ENCODE results near the gene AGAP3. TPM values are rescaled to one million over a fixed set of nuclear protein-coding genes. Genes with fewer than 3 reads are reported as not detected.
A peak's percentile ranks its signal among the peaks of the same experiment; 100 is the strongest.

Gene AGAP3
- total RNA-seq, 3 donors from 2014 or later (not counting 1 experiment from before 2014, with no cell fraction given): 27.7 to 46.9 (median 42.8) TPM

DNA sequence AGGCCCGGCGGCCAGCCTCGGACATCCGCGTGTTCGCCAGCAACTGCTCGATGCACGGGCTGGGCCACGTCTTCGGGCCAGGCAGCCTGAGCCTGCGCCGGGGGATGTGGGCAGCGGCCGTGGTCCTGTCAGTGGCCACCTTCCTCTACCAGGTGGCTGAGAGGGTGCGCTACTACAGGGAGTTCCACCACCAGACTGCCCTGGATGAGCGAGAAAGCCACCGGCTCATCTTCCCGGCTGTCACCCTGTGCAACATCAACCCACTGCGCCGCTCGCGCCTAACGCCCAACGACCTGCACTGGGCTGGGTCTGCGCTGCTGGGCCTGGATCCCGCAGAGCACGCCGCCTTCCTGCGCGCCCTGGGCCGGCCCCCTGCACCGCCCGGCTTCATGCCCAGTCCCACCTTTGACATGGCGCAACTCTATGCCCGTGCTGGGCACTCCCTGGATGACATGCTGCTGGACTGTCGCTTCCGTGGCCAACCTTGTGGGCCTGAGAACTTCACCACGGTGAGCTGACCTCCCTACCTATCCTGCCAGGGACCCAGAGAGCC is 37.3 kb upstream of the AGAP3 start:
- peaks cover 0 to 10% of the 10 kb centered on the region in 2 donors for H3K4me1 Mint-ChIP-seq
- no peaks in the 10 kb centered on the region for H3K9me3 ChIP-seq (ENCODE audit: control insufficient read depth, insufficient read depth, low read length)
- no peaks in the 10 kb centered on the region for H3K9me3 Mint-ChIP-seq
- peaks cover 4% of the 10 kb centered on the region for H3K4me1 ChIP-seq (ENCODE audit: control insufficient read depth, insufficient read depth, low read length)
- H3K27ac ChIP-seq (ENCODE audit: low read length): no peak overlapping the region
- no peak for DNase-seq
- H3K36me3 ChIP-seq (ENCODE audit: control insufficient read depth, insufficient read depth, low read length): peaks cover 6% of the 10 kb centered on the region
- no peaks in the 10 kb centered on the region for H3K27me3 ChIP-seq (ENCODE audit: control insufficient read depth, insufficient read depth, low read length)
- no peak for ATAC-seq
- TF ChIP-seq CTCF (IDR thresholded peaks at IDR 0.05): no peak
- H3K4me3 Mint-ChIP-seq: no peak overlapping the region
- no peak overlapping the region for H3K4me3 ChIP-seq (ENCODE audit: low read length)
- intact Hi-C loops (cut with micrococcal nuclease): no loop called here
- H3K27me3 Mint-ChIP-seq (ENCODE audit: low read depth in 2 of 2): peaks cover 0 to 9% of the 10 kb centered on the region in 2 donors
- no peak overlapping the region for H3K27ac Mint-ChIP-seq
- no peaks in the 10 kb centered on the region for H3K36me3 Mint-ChIP-seq
- 94% methylated on average over 38 of the region's 38 CpGs for WGBS (ENCODE audit: insufficient coverage)

GRCh38 chr7:151051108-151051507 is 35.2 kb upstream of the AGAP3 start:
- Histone ChIP-seq H3K4me3 (ENCODE audit: low read length) (no peak overlapping the region), H3K36me3 (ENCODE audit: control insufficient read depth, insufficient read depth, low read length) (no peaks in the 10 kb centered on the region), H3K27me3 (ENCODE audit: control insufficient read depth, insufficient read depth, low read length) (no peaks in the 10 kb centered on the region), H3K9me3 (ENCODE audit: control insufficient read depth, insufficient read depth, low read length) (no peaks in the 10 kb centered on the region), H3K27ac (ENCODE audit: low read length) (no peak overlapping the region), H3K4me1 (ENCODE audit: control insufficient read depth, insufficient read depth, low read length) (peaks cover 4% of the 10 kb centered on the region)
- H3K9me3 Mint-ChIP-seq: no peaks in the 10 kb centered on the region
- H3K4me1 Mint-ChIP-seq: peaks cover 0 to 10% of the 10 kb centered on the region in 2 donors
- H3K4me3 Mint-ChIP-seq: no peak overlapping the region
- no peak overlapping the region for H3K27ac Mint-ChIP-seq
- intact Hi-C loops (cut with micrococcal nuclease): no loop called here
- DNase-seq: peak; percentile 32 to 84
- no peaks in the 10 kb centered on the region for H3K36me3 Mint-ChIP-seq
- TF ChIP-seq CTCF (IDR thresholded peaks at IDR 0.05): no peak
- ATAC-seq: peak; percentile 57 to 89 (median 83)
- H3K27me3 Mint-ChIP-seq (ENCODE audit: low read depth in 2 of 2): peaks cover 0 to 9% of the 10 kb centered on the region in 2 donors
- 2% methylated on average over 50 of the region's 50 CpGs for WGBS (ENCODE audit: insufficient coverage)

DNA sequence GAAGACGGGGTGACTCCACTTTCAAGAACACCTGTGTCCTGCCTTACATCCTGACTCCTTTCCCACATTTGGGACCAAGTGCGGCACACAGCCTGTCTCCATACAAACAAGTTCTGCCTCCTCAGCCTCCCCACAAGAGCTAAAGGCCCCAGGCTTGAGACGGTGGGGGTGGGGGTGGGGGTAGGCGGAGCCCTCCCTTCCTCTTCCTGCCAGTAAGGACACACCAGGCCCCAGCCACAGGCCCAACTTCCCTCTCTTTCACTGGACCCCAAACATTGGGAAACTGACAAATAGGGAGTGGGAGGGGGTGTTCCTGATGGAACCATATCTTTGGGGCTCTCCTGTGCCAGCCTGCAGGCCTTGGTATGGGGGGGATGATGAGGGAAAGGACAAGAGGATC is 33.2 kb upstream of the AGAP3 start:
- Mint-ChIP-seq H3K36me3 (no peaks in the 10 kb centered on the region), H3K4me1 (peaks cover 9 to 25% of the 10 kb centered on the region in 2 donors), H3K27me3 (ENCODE audit: low read depth in 2 of 2) (peaks cover 0 to 9% of the 10 kb centered on the region in 2 donors), H3K27ac (no peak overlapping the region), H3K9me3 (no peaks in the 10 kb centered on the region), H3K4me3 (no peak overlapping the region)
- H3K9me3 ChIP-seq (ENCODE audit: control insufficient read depth, insufficient read depth, low read length): no peaks in the 10 kb centered on the region
- ATAC-seq (no peak), DNase-seq (no peak)
- H3K27ac ChIP-seq (ENCODE audit: low read length): no peak overlapping the region
- 83% methylated on average over 1 of the region's 4 CpGs for WGBS (ENCODE audit: insufficient coverage)
- H3K4me3 ChIP-seq (ENCODE audit: low read length): no peak overlapping the region
- H3K27me3 ChIP-seq (ENCODE audit: control insufficient read depth, insufficient read depth, low read length): no peaks in the 10 kb centered on the region
- peaks cover 15% of the 10 kb centered on the region for H3K4me1 ChIP-seq (ENCODE audit: control insufficient read depth, insufficient read depth, low read length)
- no peak for TF ChIP-seq CTCF (IDR thresholded peaks at IDR 0.05)
- intact Hi-C loops (cut with micrococcal nuclease): no loop called here
- no peaks in the 10 kb centered on the region for H3K36me3 ChIP-seq (ENCODE audit: control insufficient read depth, insufficient read depth, low read length)

- no peak for ATAC-seq
- 89% methylated on average over 8 of the region's 8 CpGs for WGBS (ENCODE audit: insufficient coverage)
- Histone ChIP-seq H3K27ac (ENCODE audit: low read length) (no peak overlapping the region), H3K4me1 (ENCODE audit: control insufficient read depth, insufficient read depth, low read length) (peaks cover 21% of the 10 kb centered on the region), H3K4me3 (ENCODE audit: low read length) (no peak overlapping the region), H3K36me3 (ENCODE audit: control insufficient read depth, insufficient read depth, low read length) (no peaks in the 10 kb centered on the region), H3K9me3 (ENCODE audit: control insufficient read depth, insufficient read depth, low read length) (no peaks in the 10 kb centered on the region), H3K27me3 (ENCODE audit: control insufficient read depth, insufficient read depth, low read length) (no peaks in the 10 kb centered on the region)
- H3K27me3 Mint-ChIP-seq (ENCODE audit: low read depth in 2 of 2): peaks cover 0 to 9% of the 10 kb centered on the region in 2 donors
- no peak overlapping the region for H3K4me3 Mint-ChIP-seq
- H3K36me3 Mint-ChIP-seq: no peaks in the 10 kb centered on the region
- H3K4me1 Mint-ChIP-seq: peaks cover 14 to 25% of the 10 kb centered on the region in 2 donors
- H3K27ac Mint-ChIP-seq: no peak overlapping the region
- TF ChIP-seq CTCF (IDR thresholded peaks at IDR 0.05): no peak
- no peak for DNase-seq
- intact Hi-C loops (cut with micrococcal nuclease): no loop called here
- no peaks in the 10 kb centered on the region for H3K9me3 Mint-ChIP-seq
Observed at GRCh38 chr7:151053751-151054150, 32.5 kb upstream of the AGAP3 start.
